NCI-H446 treated with DMSO at 0.1 percent for 48 hours (cell line): ENCODE data around the gene GTF2A1L.
"Not testable (repeated sequence)": the region's sequence is repeated elsewhere in the genome, so short reads cannot be mapped to it uniquely, and the experiment has no call there.

Experiments
- DNase-seq: peaks from one replicate; lab custom pipeline; 2025; lab: John Stamatoyannopoulos, UW

The GTF2A1L gene

GRCh38 chr2:48617618-48618017 is at the start of gene GTF2A1L:
TSS of gene GTF2A1L (plus strand) at chr2:48617856. CDS start at chr2:48617875, 19 bp downstream.
- no peak for DNase-seq

GRCh38 chr2:48568547-48568946 is 49.1 kb upstream of the GTF2A1L start:
- DNase-seq, result no peak

GRCh38 chr2:48569433-48569832 is 48.2 kb upstream of the GTF2A1L start:
- no peak for DNase-seq

- no peak for DNase-seq
These were observed 44.8 kb upstream of the GTF2A1L start for GRCh38 chr2:48572816-48573215.

GRCh38 chr2:48574353-48575287 is 43.0 kb upstream of the GTF2A1L start:
- no peak for DNase-seq

- DNase-seq, result no peak
These were observed 39.3 kb upstream of the GTF2A1L start for GRCh38 chr2:48578313-48578712.

GRCh38 chr2:48583961-48584360 is 33.7 kb upstream of the GTF2A1L start:
- no peak for DNase-seq

GRCh38 chr2:48584551-48584950 is 33.1 kb upstream of the GTF2A1L start:
- no peak for DNase-seq

- DNase-seq, result no peak
These were observed 31.2 kb upstream of the GTF2A1L start for GRCh38 chr2:48586433-48586832.

- DNase-seq, result no peak
These were observed 30.1 kb upstream of the GTF2A1L start for GRCh38 chr2:48587560-48587959.

- DNase-seq, result no peak
These were observed 29.7 kb upstream of the GTF2A1L start for GRCh38 chr2:48587961-48588360.

- no peak for DNase-seq
These were observed 28.9 kb upstream of the GTF2A1L start for GRCh38 chr2:48588745-48589144.

- peak; percentile 9 for DNase-seq
These were observed 28.4 kb upstream of the GTF2A1L start for GRCh38 chr2:48589170-48589767.

GRCh38 chr2:48590017-48590416 is 27.6 kb upstream of the GTF2A1L start:
- DNase-seq, result no peak

GRCh38 chr2:48592067-48592466 is 25.6 kb upstream of the GTF2A1L start:
- no peak for DNase-seq

GRCh38 chr2:48596751-48597150 is 20.9 kb upstream of the GTF2A1L start:
- not testable (repeated sequence) for DNase-seq

- DNase-seq, result no peak
These were observed 20.2 kb upstream of the GTF2A1L start for GRCh38 chr2:48597492-48597891.

- peak; percentile 8 for DNase-seq
These were observed 17.3 kb upstream of the GTF2A1L start for GRCh38 chr2:48600204-48600813.

GRCh38 chr2:48600917-48601316 is 16.7 kb upstream of the GTF2A1L start:
- no peak for DNase-seq

- no peak for DNase-seq
These were observed 16.3 kb upstream of the GTF2A1L start for GRCh38 chr2:48601349-48601748.

- no peak for DNase-seq
These were observed 12.0 kb upstream of the GTF2A1L start for GRCh38 chr2:48605482-48606175.

- DNase-seq, result no peak
These were observed 10.2 kb upstream of the GTF2A1L start for GRCh38 chr2:48607307-48608014.
